H1 (cell line): ENCODE results near the gene ZBED4. TPM values are rescaled to one million over a fixed set of nuclear protein-coding genes. Genes with fewer than 3 reads are reported as not detected.

Experiments used
- CTCF ChIP-seq, 3 experiments: IDR thresholded peaks; 1 replicate in 2 of 3; 2 replicates in 1 of 3; pipeline versions ENCODE4 v1.5.1 to v1.6.1; 2011; ENCODE audit warnings: low read length in 3 of 3, mild to moderate bottlenecking in 3 of 3, inconsistent platforms in 2 of 3, low read depth in 1 of 3, moderate library complexity in 1 of 3; ENCODE audit not compliant: insufficient read depth in 1 of 3; ENCODE audit errors: control extremely low read depth in 1 of 3
- GTF2F1 ChIP-seq: IDR thresholded peaks from 2 replicates; pipeline ENCODE4 v1.6.1; 2012; ENCODE audit warnings: low read depth, low read length, improper control_type of control experiment, borderline replicate concordance
- RAD21 ChIP-seq, 2 experiments: IDR thresholded peaks in 1 of 2; conservative IDR thresholded peaks in 1 of 2; 2 replicates each; pipeline ENCODE4 v1.6.1; 2011; ENCODE audit warnings: low read depth in 2 of 2, low read length in 2 of 2, improper control_type of control experiment in 1 of 2, inconsistent platforms in 1 of 2, mild to moderate bottlenecking in 1 of 2, moderate library complexity in 1 of 2
- RFX5 ChIP-seq: IDR thresholded peaks from 2 replicates; pipeline ENCODE4 v1.6.1; 2011; ENCODE audit warnings: low read depth, low read length, improper control_type of control experiment, borderline replicate concordance
- TCF12 ChIP-seq: IDR thresholded peaks from 2 replicates; pipeline ENCODE4 v1.6.1; 2011; ENCODE audit warnings: low read depth, mild to moderate bottlenecking, low read length
- polyA plus RNA-seq, 7 experiments: library from polyadenylated mRNA; depleted of rRNA in 3 of 7; stranded (reverse) in 5 of 7; unstranded in 2 of 7; fragments of >200 nt in 5 of 7; fragments of 200-250 nt in 2 of 7; gene quantifications; 1 replicate in 5 of 7; 2 replicates in 1 of 7; 4 replicates in 1 of 7; pipeline versions ENCODE4 v1.2.1 to v1.2.3, GENCODE V29; 2011 to 2013; ENCODE audit warnings: missing spikeins in 2 of 7, mixed read lengths in 2 of 7
- total RNA-seq: library from RNA; stranded (reverse); fragmentation: NEBNext Ultra II Directional; extraction: Animal tissue kit (Norgen Biotek cat#: 25700); gene quantifications from 2 replicates; pipeline ENCODE4 v1.2.1, GENCODE V29; 2021
- TF ChIP-seq, protein P1 (sequence below): fragments of 300-600 bp; sonication (generic); IDR thresholded peaks from 2 replicates; pipeline ENCODE4 v1.7.1; 2012; ENCODE audit warnings: low read length, moderate library complexity, mild to moderate bottlenecking, inconsistent platforms; ENCODE audit not compliant: insufficient replicate concordance

ZBED4 gene
- total and polyA plus RNA-seq, 2 of the 8 experiments (the other 6 are each of a cell fraction or from before 2014, with no cell fraction given): 11.0 to 28.3 TPM

DNA sequence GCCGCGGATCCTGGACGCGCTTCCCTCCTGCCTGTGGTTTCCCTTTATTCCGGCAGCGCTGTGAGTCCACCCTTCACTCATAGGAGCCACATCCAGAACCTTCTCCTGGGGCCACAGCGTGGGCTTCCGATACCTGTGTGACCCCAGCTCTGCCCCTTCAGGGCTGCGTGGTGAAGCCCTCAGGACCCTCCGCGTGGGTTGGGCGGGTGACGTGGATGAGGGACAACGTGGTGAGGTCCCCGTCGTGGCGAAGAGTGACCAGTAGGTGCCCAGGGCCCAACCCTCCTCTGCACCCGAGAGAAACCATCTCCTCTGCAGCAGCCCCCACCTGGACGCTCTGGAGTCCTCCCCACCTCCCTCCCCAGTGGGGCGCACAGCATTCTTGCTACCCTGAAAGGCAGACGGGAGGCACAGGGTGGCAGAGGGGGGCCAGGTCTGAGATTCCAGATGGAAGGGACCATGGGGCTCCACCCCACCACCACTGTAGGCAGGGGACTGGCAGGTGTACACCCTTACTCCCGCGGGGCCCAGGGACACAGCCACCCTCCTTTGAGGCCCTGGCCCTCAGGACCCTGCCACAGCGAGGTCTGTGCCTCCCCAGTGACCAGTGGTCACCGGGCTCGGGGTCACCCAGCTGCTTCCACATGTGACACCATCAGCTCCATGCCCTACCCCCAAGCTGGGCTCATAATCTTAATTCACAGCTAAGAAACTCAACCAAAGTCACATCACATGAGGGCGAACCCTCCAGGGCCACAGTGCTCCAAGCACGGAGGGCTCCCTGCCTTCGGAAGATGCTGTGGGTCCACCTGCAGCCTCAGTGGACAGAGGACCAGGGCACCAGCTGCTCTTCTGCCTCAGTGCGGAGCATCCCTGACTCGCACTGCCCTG, 3.4 kb upstream of the ZBED4 start (continued):
- TF ChIP-seq CTCF (IDR thresholded peaks at IDR 0.05; ENCODE audit: control extremely low read depth in 1 of 3, insufficient read depth in 1 of 3, low read depth in 1 of 3, low read length in 3 of 3): no peak
- TF ChIP-seq GTF2F1: no peak
- no peak for TF ChIP-seq RAD21 (IDR thresholded peaks at IDR 0.05 in 1 of 2, conservative IDR thresholded peaks at IDR 0.05 in 1 of 2; ENCODE audit: low read depth in 2 of 2, low read length in 2 of 2)
- no peak for TF ChIP-seq RFX5
- TF ChIP-seq TCF12: no peak
- TF ChIP-seq, protein P1, sequence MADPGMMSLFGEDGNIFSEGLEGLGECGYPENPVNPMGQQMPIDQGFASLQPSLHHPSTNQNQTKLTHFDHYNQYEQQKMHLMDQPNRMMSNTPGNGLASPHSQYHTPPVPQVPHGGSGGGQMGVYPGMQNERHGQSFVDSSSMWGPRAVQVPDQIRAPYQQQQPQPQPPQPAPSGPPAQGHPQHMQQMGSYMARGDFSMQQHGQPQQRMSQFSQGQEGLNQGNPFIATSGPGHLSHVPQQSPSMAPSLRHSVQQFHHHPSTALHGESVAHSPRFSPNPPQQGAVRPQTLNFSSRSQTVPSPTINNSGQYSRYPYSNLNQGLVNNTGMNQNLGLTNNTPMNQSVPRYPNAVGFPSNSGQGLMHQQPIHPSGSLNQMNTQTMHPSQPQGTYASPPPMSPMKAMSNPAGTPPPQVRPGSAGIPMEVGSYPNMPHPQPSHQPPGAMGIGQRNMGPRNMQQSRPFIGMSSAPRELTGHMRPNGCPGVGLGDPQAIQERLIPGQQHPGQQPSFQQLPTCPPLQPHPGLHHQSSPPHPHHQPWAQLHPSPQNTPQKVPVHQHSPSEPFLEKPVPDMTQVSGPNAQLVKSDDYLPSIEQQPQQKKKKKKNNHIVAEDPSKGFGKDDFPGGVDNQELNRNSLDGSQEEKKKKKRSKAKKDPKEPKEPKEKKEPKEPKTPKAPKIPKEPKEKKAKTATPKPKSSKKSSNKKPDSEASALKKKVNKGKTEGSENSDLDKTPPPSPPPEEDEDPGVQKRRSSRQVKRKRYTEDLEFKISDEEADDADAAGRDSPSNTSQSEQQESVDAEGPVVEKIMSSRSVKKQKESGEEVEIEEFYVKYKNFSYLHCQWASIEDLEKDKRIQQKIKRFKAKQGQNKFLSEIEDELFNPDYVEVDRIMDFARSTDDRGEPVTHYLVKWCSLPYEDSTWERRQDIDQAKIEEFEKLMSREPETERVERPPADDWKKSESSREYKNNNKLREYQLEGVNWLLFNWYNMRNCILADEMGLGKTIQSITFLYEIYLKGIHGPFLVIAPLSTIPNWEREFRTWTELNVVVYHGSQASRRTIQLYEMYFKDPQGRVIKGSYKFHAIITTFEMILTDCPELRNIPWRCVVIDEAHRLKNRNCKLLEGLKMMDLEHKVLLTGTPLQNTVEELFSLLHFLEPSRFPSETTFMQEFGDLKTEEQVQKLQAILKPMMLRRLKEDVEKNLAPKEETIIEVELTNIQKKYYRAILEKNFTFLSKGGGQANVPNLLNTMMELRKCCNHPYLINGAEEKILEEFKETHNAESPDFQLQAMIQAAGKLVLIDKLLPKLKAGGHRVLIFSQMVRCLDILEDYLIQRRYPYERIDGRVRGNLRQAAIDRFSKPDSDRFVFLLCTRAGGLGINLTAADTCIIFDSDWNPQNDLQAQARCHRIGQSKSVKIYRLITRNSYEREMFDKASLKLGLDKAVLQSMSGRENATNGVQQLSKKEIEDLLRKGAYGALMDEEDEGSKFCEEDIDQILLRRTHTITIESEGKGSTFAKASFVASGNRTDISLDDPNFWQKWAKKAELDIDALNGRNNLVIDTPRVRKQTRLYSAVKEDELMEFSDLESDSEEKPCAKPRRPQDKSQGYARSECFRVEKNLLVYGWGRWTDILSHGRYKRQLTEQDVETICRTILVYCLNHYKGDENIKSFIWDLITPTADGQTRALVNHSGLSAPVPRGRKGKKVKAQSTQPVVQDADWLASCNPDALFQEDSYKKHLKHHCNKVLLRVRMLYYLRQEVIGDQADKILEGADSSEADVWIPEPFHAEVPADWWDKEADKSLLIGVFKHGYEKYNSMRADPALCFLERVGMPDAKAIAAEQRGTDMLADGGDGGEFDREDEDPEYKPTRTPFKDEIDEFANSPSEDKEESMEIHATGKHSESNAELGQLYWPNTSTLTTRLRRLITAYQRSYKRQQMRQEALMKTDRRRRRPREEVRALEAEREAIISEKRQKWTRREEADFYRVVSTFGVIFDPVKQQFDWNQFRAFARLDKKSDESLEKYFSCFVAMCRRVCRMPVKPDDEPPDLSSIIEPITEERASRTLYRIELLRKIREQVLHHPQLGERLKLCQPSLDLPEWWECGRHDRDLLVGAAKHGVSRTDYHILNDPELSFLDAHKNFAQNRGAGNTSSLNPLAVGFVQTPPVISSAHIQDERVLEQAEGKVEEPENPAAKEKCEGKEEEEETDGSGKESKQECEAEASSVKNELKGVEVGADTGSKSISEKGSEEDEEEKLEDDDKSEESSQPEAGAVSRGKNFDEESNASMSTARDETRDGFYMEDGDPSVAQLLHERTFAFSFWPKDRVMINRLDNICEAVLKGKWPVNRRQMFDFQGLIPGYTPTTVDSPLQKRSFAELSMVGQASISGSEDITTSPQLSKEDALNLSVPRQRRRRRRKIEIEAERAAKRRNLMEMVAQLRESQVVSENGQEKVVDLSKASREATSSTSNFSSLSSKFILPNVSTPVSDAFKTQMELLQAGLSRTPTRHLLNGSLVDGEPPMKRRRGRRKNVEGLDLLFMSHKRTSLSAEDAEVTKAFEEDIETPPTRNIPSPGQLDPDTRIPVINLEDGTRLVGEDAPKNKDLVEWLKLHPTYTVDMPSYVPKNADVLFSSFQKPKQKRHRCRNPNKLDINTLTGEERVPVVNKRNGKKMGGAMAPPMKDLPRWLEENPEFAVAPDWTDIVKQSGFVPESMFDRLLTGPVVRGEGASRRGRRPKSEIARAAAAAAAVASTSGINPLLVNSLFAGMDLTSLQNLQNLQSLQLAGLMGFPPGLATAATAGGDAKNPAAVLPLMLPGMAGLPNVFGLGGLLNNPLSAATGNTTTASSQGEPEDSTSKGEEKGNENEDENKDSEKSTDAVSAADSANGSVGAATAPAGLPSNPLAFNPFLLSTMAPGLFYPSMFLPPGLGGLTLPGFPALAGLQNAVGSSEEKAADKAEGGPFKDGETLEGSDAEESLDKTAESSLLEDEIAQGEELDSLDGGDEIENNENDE: no peak
